HG02610 (cell line): ENCODE data around the gene BRPF1.

ENCODE experiments used
- ATAC-seq: cut with Tn5 transposase; IDR thresholded peaks from one replicate; pipeline ENCODE4 v1.9.1; 2021; ENCODE audit warnings: mild to moderate bottlenecking, moderate library complexity; ENCODE audit not compliant: unreplicated experiment

Gene BRPF1

GRCh38 chr3:9786209-9786739, 54.7 kb downstream of the BRPF1 start:
- ATAC-seq = no peak

- no peak for ATAC-seq
Measured at GRCh38 chr3:9786825-9787669, 55.5 kb downstream of the BRPF1 start.

DNA sequence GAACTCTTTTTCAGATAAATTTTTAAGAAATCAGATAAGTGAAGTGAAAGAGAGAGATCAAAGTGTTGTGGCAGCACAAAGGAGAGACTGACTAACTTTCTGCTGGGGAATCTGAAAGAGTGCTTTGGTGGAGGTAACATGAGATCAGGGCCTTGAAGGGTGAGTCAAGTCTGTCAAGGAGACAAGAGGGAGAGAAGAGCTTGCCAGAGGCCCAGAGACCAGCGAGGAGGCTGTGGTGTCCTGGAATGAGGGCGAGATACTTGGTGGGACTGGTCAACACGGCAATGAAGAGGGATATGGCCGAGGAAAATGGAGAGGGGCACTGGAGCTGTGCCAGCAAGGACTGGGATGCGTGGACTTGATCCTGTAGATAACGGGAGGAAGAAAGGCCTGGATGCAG, 56.2 kb downstream of the BRPF1 start:
- no peak for ATAC-seq

DNA sequence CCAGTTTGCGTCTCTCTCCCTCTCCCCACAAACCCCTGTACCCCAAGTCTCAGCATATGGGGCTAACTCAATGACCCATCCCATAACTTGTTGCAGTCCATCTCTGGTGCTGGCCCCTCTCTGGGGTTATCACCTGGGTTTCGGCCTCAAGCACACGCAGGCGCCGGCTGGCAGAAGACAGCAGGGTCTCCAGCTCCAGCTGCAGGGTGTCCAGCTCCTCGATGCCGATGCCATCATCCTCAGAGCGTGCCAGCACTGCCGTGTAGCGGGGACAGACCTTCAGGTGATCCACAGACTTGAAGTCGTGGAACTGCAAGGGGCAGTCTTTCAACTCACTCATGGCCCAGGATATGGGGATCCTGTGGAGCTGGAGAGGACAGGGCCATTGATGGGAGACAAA, 59.6 kb downstream of the BRPF1 start:
- ATAC-seq = no peak

DNA sequence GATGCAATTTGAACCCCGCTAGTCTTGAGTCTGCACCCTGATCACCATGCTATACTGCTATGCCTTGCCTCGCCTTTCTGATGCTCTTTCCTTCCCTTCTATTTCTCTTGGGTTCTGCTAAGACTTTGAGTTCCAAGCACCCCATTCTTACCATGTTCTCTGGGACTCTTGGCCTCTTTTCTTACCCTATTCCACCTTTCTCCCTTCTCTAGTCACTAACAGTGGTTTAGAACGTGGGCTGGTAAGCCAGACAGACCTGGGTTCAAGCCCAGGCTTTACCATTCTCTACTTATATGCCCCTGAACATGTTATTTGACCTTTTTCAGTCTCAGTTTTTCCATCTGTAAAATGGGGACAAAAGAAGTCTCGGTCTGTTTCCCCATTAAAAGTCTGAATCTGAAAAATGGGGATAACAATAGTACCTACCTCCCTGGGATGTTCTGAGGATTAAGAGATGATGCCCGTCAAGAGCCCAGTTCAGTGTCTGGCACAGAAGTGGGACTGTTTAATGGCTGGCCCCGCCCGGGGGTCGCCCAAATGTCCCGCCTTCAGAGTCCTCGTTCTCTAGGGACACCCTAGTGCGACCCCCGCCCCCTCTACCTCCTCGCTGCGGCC, 60.4 kb downstream of the BRPF1 start:
- no peak for ATAC-seq

DNA sequence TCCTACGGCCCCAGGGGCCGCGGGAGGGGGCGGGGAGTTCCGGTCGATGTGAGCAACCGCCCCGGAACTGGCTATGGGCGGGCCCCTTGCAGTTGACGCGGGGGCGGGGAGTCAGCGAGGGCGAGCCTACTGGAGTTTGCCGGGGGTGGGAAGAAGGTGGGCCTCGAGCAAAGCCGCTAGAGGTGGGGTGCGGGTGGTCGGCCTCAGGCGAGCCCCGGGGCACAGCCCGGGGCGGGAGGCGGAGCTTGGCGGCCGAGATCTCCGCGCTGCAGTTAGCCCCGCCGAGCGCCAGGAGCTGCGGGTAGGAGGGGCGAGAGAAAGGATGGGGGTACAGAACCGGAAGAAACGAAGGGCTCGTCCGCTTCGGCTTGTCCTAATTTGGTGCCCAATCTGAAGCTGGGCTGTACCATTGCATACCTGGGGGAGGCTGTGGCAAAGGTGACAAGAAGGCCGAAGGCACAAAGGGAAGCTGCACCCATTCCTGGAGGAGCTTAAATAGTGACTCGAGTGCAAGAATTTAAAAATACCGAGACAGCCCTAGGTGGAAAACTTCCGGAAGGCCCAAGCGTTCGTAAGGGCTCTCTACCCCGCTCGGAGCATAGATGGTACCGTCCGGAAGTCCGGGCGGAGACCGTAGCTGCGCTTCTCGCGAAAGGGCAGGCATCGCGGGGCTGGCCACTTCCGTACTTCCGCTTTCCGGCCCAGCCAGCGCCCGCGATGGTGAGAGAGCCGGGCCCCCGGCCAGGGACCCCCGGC, 61.0 kb downstream of the BRPF1 start, which contains the start of the genes ARPC4 and TADA3:
TSS of gene ARPC4 (plus strand) at position 678 of the 756 bp plus-strand sequence. CDS start at position 718, 40 bp downstream.
TSS of gene TADA3 (minus strand) at position 69 of the 756 bp plus-strand sequence. CDS start 1,007 bp downstream, outside the sequence.
- ATAC-seq = peak; percentile 74

- no peak for ATAC-seq
Measured at GRCh38 chr3:9793161-9793781, 61.7 kb downstream of the BRPF1 start.

GRCh38 chr3:9794400-9794799, 62.9 kb downstream of the BRPF1 start:
- no peak for ATAC-seq

GRCh38 chr3:9795207-9795606, 63.7 kb downstream of the BRPF1 start:
- ATAC-seq = peak; percentile 25

- ATAC-seq = no peak
Measured at GRCh38 chr3:9797196-9797945, 65.8 kb downstream of the BRPF1 start.
